Measurements from ENCODE around the gene CHST9.
"Not testable (repeated sequence)": the region's sequence is repeated elsewhere in the genome, so short reads cannot be mapped to it uniquely, and the experiment has no call there.

Gene CHST9

DNA sequence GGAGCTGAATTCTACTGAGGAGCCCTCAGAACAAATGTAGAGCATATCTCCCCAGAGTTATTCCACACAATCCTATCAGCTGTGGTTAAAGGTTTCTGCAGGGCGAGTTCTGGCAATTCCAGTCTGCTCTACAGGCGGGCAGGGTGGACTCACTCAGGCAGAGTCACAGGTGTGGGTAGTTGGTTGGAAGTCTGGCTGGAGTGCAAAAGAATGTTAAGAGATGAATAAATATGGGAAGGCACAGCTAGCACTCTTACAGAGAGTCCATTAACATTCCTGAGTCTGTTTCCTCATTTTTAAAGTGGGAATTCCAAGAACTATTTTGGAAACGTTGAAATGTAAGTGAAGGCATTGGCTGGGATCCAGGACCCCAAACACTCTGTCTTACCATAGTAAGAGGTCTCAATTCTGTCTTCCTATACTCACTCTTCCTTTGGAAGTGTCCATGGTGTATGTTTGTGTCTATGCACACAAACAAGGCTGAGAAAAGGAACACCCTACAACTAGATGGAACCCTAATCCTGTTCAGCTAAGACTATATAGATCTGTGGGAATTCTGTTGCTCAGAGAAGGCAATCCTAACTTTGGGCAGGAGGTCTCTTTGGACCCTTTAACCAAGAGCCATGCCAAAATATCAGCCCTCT is 256.3 kb downstream of the CHST9 start:
- DNase-seq = no peak

DNA sequence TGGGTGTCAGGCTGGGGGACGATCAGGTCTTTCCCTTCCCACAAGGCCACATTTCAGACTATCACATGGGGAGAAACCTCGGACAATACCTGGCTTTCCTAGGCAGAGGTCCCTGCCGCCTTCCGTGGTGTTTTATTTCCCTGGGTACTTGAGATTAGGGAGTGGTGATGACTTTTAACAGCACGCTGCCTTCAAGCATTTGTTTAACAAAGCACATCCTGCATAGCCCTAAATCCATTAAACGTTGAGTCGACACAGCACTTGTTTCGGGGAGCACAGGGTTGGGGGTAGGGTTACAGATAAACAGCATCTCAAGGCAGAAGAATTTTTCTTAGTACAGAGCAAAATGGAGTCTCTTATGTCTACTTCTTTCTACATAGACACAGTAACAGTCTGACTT is 257.3 kb downstream of the CHST9 start:
- DNase-seq = not testable (repeated sequence)

DNA sequence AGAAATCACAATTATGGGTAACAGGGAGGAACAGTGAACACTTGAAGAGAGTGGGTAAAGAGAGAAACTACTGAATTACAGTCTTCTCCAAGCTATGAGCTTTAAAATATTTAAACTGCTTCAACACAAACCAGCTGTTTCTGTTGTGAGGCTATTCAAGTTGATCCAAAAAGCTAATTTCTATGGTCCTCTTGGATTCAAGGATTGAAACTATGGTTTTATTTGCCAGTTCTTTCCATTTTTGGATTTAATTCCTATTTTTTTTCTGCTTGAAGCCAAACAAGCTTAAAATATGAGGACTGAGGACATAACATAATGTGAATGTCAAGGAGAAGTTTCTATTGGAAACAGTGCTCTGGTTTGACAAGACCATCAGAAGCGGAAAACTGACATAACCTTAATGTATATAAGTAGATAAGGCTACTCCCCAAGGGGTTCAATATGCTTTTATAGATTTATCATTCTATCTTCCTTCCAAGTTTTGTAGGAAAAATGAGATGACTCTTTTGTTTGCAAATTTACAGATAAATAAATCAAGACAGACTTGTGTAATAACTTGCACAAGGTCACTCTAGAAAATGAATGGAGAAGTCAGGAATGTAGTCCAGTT is 258.9 kb downstream of the CHST9 start:
- DNase-seq = no peak

DNA sequence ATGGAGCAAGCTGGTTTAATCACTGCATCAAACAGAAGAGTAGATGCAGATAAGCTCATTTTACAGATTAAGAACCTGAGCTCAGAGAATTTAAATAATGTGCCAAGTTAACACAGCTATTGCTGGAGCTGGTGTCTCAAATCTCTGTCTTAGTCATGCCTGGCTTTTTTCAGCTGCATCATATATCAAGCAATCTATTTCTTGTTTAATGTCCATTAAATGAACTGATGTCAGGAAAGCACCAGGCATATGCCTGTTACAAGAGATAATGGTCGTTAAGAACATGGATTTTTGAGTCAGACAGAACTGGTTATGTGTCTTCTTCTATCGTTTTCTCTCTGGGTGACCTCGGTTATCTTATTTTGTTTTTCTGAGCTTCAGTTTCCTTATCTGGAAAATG is 259.8 kb downstream of the CHST9 start:
- no peak for DNase-seq

DNA sequence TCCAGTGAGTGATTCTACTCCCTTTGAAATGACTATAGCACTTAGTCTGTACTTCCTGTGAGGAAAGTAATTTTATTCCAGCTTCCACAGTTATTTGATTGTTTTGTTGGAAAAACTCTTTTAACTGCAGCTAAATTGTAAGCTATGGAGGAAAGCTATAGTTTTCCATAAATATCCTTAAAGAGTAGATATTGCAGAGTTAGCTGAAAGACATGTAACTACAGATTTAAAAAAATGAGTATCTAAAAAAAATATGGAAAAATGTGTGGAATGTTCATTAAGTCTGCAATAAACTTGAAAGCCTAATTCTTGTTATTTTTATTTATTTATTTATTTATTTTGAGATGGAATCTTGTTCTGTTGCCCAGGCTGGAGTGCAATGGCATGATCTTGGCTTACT is 262.8 kb downstream of the CHST9 start:
- no peak for DNase-seq

DNA sequence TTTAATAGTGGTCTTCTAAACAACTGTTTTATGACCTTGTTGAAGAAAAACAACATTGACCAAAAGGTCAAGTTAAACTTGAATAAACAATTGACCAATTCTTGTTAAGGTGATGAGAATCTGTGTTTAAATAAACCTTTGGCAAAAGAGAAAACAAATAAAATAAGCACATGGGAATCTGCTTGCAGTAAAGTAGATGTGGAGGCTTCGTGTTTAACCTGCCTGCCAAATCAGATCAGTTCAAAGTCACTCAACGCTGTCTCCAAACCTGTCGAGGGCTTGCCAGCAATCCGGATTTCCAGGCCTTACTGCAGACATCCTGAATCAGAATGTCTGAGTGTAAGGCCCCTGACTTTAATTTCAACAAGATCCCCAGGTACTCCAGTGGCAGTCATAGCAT is 264.5 kb downstream of the CHST9 start:
- DNase-seq = no peak

DNA sequence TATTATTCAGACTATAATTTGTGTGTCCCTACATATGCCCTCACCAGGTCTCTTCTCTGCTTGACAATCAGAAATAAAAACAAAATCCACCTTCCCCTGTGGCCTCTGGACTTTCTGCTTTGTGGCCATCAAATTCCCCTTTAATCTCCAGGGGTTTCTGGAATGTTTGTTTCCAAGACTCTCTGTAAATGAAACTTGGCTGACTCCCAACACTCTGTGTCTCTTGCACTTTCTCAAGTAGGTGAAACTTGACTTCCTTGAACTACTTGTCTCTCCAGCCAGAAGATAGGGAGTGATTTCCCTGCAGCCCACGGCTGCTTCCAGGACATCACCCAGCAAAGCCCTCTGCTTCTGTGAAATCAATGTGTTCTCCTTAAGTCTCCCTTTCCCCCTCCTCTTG is 265.5 kb downstream of the CHST9 start:
- DNase-seq = no peak

DNA sequence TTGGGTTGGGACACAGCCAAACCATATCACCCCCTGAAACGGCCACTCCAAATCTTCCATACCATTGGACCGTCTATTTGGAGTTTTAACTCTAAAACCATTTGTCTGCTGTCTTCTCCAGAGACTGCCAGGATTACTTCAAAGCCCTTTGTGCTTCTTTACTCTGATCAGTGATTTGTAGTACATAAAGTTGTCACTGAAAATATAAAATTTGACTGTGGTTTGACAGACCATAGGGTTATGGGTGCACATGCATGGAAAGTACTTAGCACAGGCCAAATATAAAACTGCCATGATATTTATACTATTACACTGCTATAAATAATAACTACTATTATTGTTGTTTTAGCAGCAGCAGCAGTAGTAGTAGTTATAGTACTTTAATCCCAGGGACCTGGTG is 265.9 kb downstream of the CHST9 start:
- DNase-seq = no peak

DNA sequence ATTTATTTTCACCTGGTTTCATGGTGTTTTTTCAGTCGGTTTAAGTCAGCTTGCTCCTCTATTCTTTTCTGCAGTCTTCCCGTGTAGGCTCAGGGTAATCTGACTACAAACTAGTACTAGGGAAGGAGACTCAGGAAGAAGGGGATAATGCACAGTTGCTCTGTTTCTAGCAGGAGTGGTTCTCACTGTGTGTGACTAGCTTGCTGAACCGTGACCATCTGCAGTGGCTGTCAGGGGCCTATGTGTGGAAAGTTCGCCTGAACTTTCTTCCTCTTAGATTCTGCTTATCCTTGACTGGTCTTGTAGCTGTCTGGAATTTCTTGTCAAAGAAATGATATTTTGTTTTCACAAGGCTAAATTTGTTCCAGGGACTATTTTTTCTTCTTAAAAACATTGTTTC is 273.3 kb downstream of the CHST9 start:
- DNase-seq = no peak

DNA sequence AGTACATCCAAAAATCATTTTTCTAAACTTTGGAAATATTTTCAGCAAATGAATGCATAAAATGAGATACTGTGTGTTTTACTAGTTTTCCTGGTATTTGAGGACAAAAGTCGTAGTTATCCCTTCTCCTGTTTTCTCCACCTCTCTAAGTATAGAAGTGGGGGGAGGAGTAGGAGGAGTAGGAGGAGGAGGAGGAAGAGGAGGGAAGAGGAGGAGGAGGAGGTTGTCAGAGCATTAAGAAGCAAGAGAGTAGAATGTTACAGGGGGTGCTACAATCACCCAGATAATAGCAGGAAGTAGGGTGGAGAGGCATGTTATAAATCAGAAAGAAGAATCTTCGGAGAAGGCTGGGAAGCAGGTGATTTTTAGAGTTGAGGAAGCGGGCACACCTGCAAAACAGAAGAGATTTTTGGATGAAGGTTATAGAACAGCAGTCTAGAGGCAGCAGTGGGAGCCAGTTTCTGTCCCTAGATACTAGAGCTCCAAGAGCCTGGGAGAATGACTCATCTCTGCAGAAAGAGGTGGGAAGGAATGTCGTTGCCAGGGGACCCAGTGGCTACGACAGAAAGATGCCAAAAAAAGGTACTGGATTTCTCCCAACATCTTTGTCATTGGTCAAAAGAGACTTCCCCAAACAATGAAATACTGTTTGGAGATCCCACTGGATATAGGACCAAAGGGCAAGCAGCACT is 275.4 kb downstream of the CHST9 start:
- DNase-seq = no peak

DNA sequence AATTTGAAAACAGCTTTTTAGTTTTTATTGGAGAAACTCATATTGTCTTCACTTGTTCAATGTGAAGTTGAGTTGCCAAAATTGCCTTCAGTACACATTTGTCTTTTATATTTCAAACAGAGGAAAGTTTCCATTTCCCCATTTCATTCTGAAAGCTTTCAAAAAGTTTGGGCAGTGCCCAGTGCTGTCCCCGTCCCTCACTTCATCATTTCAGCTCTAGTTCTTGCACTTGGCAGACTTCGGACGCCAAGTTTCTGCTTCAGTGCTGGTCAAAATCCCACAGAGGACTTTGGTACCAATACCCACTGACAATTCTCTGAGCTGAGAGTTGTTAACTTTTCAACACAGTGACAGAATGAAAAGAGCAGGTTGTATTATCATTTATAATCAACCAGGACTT is 276.2 kb downstream of the CHST9 start:
- no peak for DNase-seq

DNA sequence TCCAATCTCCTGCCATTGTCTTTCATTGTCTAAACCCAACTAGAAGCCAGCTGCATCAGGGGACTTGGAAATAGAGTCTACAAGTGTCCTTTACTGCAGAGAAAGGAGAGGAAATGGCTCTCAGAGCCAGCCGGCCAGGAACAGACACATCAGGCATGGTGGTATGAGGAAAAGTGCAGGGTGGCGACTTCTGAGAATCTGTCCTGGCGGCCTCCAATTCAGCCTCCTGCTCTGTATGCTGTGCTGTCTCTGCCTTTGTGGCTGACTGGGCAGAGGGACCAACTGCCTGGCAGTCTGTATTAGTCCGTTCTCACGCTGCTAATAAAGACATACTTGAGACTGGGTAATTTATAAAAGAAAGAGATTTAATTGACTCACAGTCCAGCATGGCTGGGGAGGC is 282.8 kb downstream of the CHST9 start:
- no peak for DNase-seq

DNA sequence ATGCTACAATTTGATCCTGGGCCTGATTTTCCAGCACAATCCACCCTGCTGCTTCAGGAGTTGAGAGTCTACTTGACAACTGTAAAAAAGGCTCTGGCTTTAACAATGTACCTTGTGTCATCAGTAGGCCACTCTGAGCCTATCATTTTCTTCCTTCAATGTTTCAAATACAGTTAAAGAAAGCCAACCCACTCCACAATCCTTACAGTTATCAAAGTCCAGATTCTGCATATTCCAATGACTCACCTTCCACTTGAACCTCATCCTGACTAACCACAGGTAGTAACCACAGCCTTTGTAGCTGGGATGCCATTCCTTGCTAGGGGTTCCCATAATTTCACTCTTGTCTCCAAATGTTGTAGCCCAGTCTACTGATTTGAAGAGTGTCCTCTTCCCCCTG is 284.1 kb downstream of the CHST9 start:
- DNase-seq = no peak

DNA sequence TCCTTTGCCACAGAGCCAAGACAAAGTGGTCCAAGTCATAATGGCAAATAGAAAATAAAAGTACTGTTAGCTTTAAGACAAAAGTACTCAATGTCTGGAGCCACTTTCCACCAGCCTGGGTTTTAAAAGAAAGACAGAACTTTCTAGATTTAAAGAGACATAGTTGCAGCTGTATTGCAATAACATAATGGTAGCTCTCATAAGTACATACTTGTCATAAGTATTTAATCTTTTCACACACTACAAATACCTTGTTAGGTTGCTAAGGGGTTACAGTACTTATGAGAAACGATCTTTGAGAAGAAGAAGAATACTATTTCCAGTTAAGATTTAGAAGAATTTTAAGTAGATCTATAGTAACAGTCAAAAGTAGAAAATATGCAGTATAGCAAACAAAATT is 290.7 kb downstream of the CHST9 start:
- no peak for DNase-seq

DNA sequence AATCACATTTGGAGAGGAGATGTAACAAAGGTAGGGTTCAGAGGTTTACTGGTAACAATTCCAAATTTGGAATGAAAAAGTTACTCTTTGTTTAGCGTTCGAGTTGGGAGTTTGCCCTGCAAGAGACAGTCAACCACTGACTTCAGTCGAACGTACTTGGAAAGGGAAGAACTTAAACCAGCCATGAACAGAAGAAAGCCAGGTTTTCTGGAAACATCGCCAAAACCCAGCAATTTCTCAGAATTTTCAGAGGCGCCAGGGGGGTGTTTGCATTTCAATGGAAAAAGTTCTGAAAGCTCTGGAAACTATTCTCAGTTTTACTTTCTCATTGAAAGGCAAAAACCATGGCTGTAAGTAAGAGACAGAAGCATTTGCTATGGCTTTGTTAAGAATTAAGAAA is 291.1 kb downstream of the CHST9 start:
- DNase-seq = peak; percentile 67

DNA sequence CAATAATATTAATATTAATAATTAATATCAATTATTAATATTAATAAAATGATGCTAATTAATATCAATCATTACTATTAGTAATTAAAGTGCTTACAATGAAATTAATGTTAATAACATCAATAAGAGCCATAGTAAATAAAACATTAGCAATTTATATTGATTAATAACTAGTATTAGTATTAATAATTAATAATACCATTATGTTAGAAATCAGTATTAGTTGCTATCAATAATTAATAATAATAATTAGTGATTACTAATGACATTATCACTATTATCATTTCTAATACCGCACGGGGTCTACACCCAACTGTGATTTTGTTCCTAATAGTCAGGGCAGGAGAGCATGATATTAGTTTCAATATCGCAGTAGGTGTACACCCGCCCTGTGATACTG is 296.8 kb downstream of the CHST9 start:
- no peak for DNase-seq

DNA sequence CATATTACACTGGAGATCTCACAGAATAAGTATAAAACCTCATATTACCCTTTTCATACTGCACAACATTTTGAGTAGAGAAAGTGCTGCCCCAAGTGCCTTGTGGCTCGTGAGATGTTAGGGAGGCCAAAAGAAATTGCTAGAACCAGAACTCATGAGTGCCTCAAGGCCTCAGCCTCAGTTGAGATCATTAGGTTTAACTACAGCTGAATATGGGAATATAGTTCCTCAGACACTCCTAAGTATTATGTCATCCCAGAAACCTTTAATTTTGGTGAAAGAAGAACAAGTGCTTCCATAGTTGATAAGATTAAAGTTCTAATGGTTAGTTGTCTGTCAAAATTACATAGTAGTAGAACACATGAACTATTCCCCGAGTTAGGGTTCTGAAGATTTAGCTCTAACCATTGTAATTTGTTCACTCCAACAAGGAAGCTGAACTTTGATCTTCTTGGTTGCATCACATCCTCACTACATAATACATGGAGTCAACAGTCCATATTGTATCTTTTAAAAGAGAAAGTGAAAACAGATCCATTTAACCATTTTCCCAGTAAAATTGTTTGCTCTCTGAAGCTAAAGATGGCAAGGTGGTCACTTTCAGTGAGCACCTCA is 310.0 kb downstream of the CHST9 start:
- no peak for DNase-seq

DNA sequence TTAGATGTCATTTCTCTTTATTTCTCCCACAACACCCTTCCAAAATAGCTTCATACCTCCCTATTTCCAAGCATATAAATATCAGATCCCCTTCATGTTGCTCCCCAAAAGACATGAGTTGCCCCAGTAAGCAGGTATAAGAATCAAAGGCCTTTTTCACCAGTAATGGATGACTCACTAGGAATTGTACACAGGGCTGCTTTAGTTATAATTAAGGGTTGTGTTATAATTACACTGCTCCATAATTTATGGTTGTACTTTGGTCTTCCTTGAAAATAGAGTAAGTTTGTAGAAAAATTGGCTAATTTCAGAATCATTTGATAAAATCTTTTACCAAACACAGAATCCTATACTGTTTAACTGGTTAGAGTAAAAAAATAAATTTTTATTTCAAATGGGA is 310.8 kb downstream of the CHST9 start:
- no peak for DNase-seq

DNA sequence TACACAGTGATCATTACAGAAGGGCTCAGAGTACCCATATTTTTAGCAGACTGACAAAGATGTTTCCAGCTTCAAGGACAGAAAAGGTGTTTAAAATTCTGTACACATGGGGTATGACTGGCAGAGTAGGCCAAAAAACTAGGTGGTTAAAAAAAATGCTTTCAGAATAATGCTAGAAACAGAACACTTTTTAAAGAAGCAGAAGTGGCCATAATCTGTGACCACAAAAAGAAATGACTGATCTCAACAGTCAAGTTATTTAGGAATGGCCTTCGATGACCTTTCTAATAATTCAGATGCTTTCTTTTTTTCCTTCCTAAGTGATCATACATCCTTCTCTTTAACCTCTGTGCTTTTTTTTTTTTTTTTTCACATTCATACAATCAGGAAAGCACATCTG is 315.5 kb downstream of the CHST9 start:
- no peak for DNase-seq

DNA sequence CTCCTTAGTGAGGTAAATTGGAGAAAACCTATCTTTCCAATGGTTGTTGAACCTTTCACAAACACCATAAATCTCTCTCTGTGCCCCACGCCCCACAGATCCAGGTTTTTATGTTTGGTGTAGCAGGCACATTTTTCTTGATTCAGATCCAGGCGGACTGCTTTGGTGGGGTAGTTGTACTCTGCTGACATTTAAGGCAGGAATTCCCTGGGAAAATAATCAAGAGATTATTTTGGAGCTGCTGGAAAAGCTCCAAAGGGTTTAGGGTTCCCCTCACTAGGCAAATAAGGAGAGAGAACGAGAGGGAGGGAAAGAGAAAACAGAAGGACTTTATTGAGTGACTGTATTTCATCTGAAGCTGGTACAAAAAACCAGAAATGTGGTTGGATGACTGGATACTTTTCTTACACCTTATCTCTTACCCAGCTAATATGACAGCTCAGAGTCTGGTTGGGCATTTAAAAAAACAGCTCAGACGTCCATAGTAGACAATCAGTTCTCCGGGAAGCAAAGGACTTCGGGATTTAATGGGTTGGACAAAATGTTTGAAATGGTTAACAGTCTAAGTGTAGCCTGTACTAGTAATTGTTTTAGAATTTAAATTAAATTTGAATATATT is 316.0 kb downstream of the CHST9 start:
- no peak for DNase-seq

DNA sequence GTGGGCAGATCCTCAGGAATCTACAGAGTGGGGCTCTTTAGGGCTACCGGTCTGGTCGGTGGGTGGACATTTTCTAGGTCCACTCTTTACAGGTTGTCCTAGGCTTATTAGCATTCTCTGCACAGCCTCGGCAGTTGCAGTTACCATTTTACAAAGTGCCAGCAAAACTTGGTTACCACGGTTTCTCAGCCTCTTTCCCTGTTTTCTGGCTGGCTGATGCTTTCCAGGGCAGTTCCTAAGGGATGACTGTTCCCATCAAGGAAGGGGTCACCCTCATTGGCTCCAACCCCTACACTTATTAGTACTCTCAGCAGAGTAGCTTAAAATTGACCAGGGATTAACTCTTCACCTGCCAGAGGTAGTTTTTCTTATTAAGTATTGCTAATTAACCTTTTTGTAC is 317.6 kb downstream of the CHST9 start:
- no peak for DNase-seq

DNA sequence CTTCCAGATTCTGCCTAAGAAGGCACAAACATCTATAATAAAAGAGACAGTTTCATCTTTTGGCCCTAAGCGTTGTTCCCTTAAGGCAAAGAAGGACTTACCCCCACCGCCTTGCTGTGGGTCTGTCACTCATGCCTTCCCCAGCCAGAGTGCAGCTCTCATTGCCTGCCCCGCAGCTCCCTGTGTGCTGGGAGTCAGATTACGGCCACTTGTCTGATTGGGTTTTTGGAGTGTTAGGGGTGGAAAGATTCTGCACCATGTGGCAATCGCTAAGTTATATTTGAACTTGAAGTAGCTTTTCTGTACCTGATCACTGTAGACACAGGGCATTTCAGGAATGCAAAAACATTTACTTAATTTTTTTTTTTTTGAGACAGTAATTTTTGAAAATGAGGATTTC is 319.6 kb downstream of the CHST9 start, which contains the start of gene AQP4:
Gene AQP4, minus strand, starts transcription at position 151 of the 400 bp plus-strand sequence. Its CDS starts 18 bp downstream, at position 133.
- DNase-seq = peak; percentile 28

DNA sequence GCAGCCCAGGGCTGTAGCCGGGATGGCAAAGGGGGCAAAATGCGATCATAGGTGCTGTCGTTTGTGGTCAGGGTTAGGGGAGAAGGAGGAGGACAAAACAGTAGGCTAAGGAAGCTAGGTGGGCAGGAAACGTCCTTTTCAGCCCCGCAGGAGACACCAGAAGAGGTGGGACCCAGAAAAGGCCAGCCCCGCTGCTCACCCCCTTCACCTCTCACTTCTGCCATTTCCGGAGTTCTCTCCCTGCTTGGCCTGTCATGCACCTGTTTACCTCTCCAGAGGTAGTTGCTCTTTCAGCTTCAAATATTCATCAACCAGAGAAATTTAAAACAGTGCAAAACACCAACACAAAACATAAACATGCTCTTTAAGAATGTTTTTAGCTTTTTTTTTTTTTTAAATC is 320.4 kb downstream of the CHST9 start:
- DNase-seq = no peak

All from right hindlimb (tissue), 1 donor.